GM12874 (cell line): ENCODE measurements around the gene BABAM2.

ENCODE experiments used
- CTCF ChIP-seq: IDR thresholded peaks from 2 replicates; pipeline ENCODE4 v1.5.1; 2011; ENCODE audit warnings: low read depth, mild to moderate bottlenecking, control low read depth, low read length, moderate library complexity; ENCODE audit not compliant: insufficient read depth

The BABAM2 gene

DNA sequence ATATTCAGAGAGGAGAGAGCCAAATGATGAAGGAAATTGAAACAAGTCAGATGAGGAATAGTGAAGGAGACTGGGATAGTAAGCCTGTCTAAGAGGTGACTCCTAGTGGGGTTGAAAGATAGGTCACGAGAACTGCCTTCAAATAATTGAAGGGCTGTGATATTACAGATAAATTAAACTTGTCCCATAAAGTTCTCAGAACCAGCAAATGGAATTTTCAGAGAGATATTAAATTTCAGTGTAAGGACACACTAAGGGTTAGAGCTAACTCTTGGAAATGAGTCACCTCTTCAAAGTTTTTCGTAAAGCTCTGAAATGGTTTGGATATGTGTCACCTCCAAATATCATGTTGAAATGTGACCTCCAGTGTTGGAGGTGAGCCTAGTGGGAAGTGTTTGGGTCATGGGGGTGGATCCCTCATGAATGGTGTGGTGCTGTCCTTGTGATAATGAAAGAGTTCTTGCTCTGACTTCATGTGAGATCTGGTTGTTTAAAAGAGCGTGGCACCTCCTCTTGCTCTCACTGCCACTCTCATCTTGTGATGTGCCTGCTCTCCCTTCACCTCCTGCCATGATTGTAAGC is 87.3 kb downstream of the BABAM2 start:
- no peak for TF ChIP-seq CTCF

DNA sequence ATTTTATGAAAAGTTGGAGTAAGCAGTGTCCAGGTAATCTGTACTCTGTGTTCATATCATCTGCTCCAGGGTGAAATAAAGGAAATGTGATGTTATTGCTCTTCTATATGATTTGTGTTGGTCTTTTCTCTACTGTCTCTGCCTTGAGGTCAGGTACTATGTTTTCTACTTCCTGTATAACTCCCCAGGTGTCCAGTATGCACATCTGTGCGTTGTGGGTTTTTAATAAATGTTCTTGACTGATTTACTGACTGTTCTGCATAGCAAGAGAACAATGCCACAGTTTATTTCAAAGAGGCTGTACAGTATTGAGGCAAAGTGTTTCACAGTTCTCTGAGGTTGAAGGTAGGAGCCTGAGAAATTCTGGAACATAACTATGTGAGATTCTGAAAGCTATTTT is 89.7 kb downstream of the BABAM2 start:
- TF ChIP-seq CTCF = no peak

DNA sequence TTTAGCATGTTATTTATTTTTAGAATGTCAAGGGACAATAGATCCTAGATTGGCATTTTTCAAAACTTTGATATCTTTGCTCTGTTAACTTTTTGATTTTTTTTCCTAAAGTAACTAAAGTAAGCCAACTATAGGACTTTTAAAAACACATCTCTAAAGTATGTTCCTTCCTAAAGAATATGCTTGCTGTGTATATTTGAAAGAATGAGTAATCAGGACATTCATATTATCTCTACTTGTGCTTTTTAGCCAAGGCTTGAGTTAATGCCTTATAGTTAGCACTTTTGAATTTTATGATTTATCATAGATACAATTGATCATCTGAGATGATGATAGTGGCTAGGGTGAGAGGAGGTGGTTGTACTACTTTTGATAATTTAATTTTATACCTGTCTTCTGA is 93.6 kb downstream of the BABAM2 start:
- TF ChIP-seq CTCF = no peak

GRCh38 chr2:27988306-27988705 is 97.8 kb downstream of the BABAM2 start:
- TF ChIP-seq CTCF = no peak

- no peak for TF ChIP-seq CTCF
Measured at GRCh38 chr2:27988718-27989117, 98.2 kb downstream of the BABAM2 start.

DNA sequence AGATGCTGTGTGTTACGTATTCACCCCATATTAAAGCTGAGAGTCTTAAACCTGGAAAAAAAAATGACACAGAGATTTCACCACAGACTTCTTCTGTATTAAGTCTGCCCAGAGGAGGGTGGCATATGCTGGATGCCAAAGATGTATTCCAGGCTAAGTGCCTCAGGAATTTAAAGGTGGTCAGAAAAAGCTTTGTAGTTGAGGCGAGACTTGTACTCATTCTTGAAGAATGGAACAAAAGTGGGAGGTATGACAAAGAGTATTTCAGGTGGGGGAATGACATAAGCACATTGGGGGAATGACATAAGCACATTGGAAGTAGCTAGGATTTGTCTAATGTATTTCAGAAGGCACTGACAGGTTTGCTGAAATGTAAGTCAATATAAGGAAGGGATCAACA is 98.6 kb downstream of the BABAM2 start:
- no peak for TF ChIP-seq CTCF

DNA sequence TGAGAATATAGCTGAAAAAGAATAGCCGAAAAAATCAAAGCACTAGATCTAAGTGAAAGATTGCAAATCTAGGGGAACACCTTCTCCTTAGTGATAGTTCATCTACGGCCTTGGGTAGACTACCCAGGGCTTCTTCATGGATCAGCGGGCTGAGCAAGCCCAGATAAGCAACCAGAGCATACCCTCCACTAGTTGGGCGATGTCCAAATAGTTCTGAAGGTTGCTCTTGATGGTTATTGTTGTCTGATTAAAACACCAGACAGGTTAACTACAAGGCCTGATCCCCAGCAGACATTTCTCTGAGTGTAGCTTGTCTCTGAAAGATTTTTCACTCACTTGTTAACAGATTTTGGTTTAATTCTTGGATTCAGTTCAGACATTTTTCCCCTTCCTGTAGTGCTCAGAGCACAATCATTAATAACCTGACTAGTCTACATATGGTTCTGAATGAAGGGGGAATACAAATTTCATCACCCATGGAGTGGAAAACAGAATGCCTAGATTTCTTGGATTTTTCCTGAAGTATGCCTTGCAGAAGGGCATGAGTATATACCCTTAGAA is 99.6 kb downstream of the BABAM2 start:
- TF ChIP-seq CTCF = no peak
